IMR-90 (cell line): ENCODE data around the gene HNRNPA3. TPM values are rescaled to one million over a fixed set of nuclear protein-coding genes. Genes with fewer than 3 reads are reported as not detected.

Source experiments
- ATAC-seq: fragments of 200-7000 bp; cut with Tn5 transposase; 2 replicates; pipeline ENCODE4 v1.9.1; 2020; ENCODE audit warnings: low read depth, mild to moderate bottlenecking, moderate library complexity
- BruUV-seq: library from RNA; stranded (reverse); fragments of 400-500 nt; replicated peaks from 2 replicates; lab custom pipeline; 2021; lab: Mats Ljungman, UMichigan
- CTCF ChIA-PET: fragments of 300-600 bp; formaldehyde crosslinking; extraction: SDS; loops from one replicate; lab custom pipeline; 2021; ENCODE audit warnings: antibody characterized with exemption; lab: Yijun Ruan, JAX
- POLR2A ChIA-PET: fragments of 300-600 bp; sonication (Branson Sonifier 250); formaldehyde crosslinking; loops from one replicate; lab custom pipeline; 2022; ENCODE audit warnings: antibody characterized with exemption; ENCODE audit not compliant: unreplicated experiment; lab: Charles Lee
- DNase-seq: peaks from one replicate; pipeline ENCODE4 v3.0.0; 2013
- H2AFZ ChIP-seq: replicated peaks from 2 replicates; pipeline ENCODE3; 2013; ENCODE audit warnings: low read length, mild to moderate bottlenecking; ENCODE audit not compliant: poor library complexity
- H2AK5ac ChIP-seq: 2 replicates; pipeline ENCODE4 v1.6.1; 2013; ENCODE audit warnings: low read depth, low read length, inconsistent platforms
- H2AK9ac ChIP-seq: replicated peaks from 2 replicates; pipeline ENCODE3; 2013; ENCODE audit warnings: mild to moderate bottlenecking, low read depth, low read length, moderate library complexity; ENCODE audit not compliant: poor library complexity
- H2BK120ac ChIP-seq: 2 replicates; pipeline ENCODE4 v1.6.1; 2013; ENCODE audit warnings: low read depth, low read length, inconsistent platforms
- H2BK15ac ChIP-seq: 3 replicates; pipeline ENCODE4 v1.6.1; 2013; ENCODE audit warnings: low read depth, low read length, inconsistent platforms
- H2BK20ac ChIP-seq: 2 replicates; pipeline ENCODE4 v1.6.1; 2013; ENCODE audit warnings: low read depth, mild to moderate bottlenecking, inconsistent platforms, low read length, moderate library complexity
- H2BK5ac ChIP-seq: 2 replicates; pipeline ENCODE4 v1.6.1; 2013; ENCODE audit warnings: mild to moderate bottlenecking, low read depth, low read length, inconsistent platforms; ENCODE audit not compliant: poor library complexity, severe bottlenecking
- H3K14ac ChIP-seq: replicated peaks from 2 replicates; pipeline ENCODE4 v1.6.1; 2013; ENCODE audit warnings: low read depth, low read length, inconsistent platforms
- H3K18ac ChIP-seq: 2 replicates; pipeline ENCODE4 v1.6.1; 2013; ENCODE audit warnings: low read depth, low read length, control low read depth
- H3K23ac ChIP-seq: 2 replicates; pipeline ENCODE4 v1.6.1; 2013; ENCODE audit warnings: low read depth, low read length, inconsistent platforms
- H3K27ac ChIP-seq: 2 replicates; pipeline ENCODE4 v1.5.1; 2013; ENCODE audit warnings: mild to moderate bottlenecking, control low read depth, low read length; ENCODE audit not compliant: insufficient read depth
- H3K27me3 ChIP-seq: 2 replicates; pipeline ENCODE4 v1.6.1; 2013; ENCODE audit warnings: low read length; ENCODE audit not compliant: control insufficient read depth, insufficient read depth
- H3K36me3 ChIP-seq: 2 replicates; pipeline ENCODE4 v1.6.1; 2013; ENCODE audit warnings: low read length, mixed read lengths; ENCODE audit not compliant: control insufficient read depth, insufficient read depth
- H3K4ac ChIP-seq: 2 replicates; pipeline ENCODE4 v1.6.1; 2013; ENCODE audit warnings: low read depth, low read length, inconsistent platforms
- H3K4me1 ChIP-seq: 2 replicates; pipeline ENCODE4 v1.6.1; 2013; ENCODE audit warnings: low read length, mixed read lengths; ENCODE audit not compliant: control insufficient read depth, insufficient read depth
- H3K4me2 ChIP-seq: 2 replicates; pipeline ENCODE4 v1.6.1; 2013; ENCODE audit warnings: low read depth, mild to moderate bottlenecking, control low read depth, low read length, moderate library complexity
- H3K4me3 ChIP-seq: 2 replicates; pipeline ENCODE4 v1.5.1; 2013; ENCODE audit warnings: low read depth, mild to moderate bottlenecking, control low read depth, low read length, moderate library complexity; ENCODE audit not compliant: insufficient read depth
- H3K56ac ChIP-seq: 2 replicates; pipeline ENCODE4 v1.6.1; 2013; ENCODE audit warnings: low read length, inconsistent platforms; ENCODE audit not compliant: insufficient read depth; ENCODE audit errors: extremely low read depth
- H3K79me1 ChIP-seq, 2 experiments: 2 replicates each; pipeline ENCODE4 v1.6.1; 2013; ENCODE audit warnings: low read length in 2 of 2, inconsistent platforms in 1 of 2, low read depth in 1 of 2
- H3K9ac ChIP-seq: 2 replicates; pipeline ENCODE4 v1.6.1; 2013; ENCODE audit warnings: low read depth, low read length, control low read depth
- H3K9me1 ChIP-seq: 2 replicates; pipeline ENCODE4 v1.6.1; 2013; ENCODE audit warnings: low read length, inconsistent platforms; ENCODE audit not compliant: insufficient read depth
- H3K9me3 ChIP-seq: 2 replicates; pipeline ENCODE4 v1.6.1; 2013; ENCODE audit warnings: low read length; ENCODE audit not compliant: control insufficient read depth, insufficient read depth
- H4K20me1 ChIP-seq: 2 replicates; pipeline ENCODE4 v1.6.1; 2013; ENCODE audit warnings: low read length, inconsistent platforms; ENCODE audit not compliant: insufficient read depth
- H4K5ac ChIP-seq: 2 replicates; pipeline ENCODE4 v1.6.1; 2013; ENCODE audit warnings: mild to moderate bottlenecking, low read depth, low read length, control low read depth
- H4K8ac ChIP-seq, 2 experiments: 2 replicates each; pipeline ENCODE4 v1.6.1; 2013; ENCODE audit warnings: low read depth in 2 of 2, low read length in 2 of 2, control low read depth in 1 of 2, inconsistent platforms in 1 of 2
- H4K91ac ChIP-seq: 2 replicates; pipeline ENCODE4 v1.6.1; 2013; ENCODE audit warnings: low read depth, low read length, inconsistent platforms; ENCODE audit not compliant: insufficient read depth
- BHLHE40 ChIP-seq: fragments of 150-350 bp; IDR thresholded peaks from 2 replicates; pipeline ENCODE4 v1.6.1; 2016; ENCODE audit warnings: mild to moderate bottlenecking, low read depth, low read length
- CEBPB ChIP-seq: IDR thresholded peaks from 2 replicates; pipeline ENCODE4 v1.6.1; 2012; ENCODE audit warnings: low read depth, low read length, improper control_type of control experiment
- CHD1 ChIP-seq: IDR thresholded peaks from 2 replicates; pipeline ENCODE4 v1.6.1; 2012; ENCODE audit warnings: low read depth, low read length, improper control_type of control experiment
- CTCF ChIP-seq: conservative IDR thresholded peaks from 2 replicates; pipeline ENCODE4 v1.5.1; 2012; ENCODE audit warnings: mild to moderate bottlenecking, low read depth, low read length, improper control_type of control experiment
- ELK1 ChIP-seq: fragments of 150-350 bp; IDR thresholded peaks from 2 replicates; pipeline ENCODE4 v1.6.1; 2016; ENCODE audit warnings: low read depth, mild to moderate bottlenecking, low read length, moderate library complexity, borderline replicate concordance
- FOS ChIP-seq: fragments of 150-350 bp; IDR thresholded peaks from 2 replicates; pipeline ENCODE4 v1.6.1; 2016; ENCODE audit warnings: low read depth, low read length
- MAZ ChIP-seq: IDR thresholded peaks from 2 replicates; pipeline ENCODE4 v1.6.1; 2012; ENCODE audit warnings: low read depth, mild to moderate bottlenecking, low read length, improper control_type of control experiment, moderate library complexity, borderline replicate concordance
- MXI1 ChIP-seq: IDR thresholded peaks from 2 replicates; pipeline ENCODE4 v1.6.1; 2012; ENCODE audit warnings: low read depth, mild to moderate bottlenecking, low read length, moderate library complexity, borderline replicate concordance
- NFE2L2 ChIP-seq: fragments of 150-350 bp; IDR thresholded peaks from 2 replicates; pipeline ENCODE4 v1.6.1; 2016; ENCODE audit warnings: low read depth, mild to moderate bottlenecking, low read length
- RFX5 ChIP-seq: IDR thresholded peaks from 2 replicates; pipeline ENCODE4 v1.8.0; 2012; ENCODE audit warnings: low read depth, mild to moderate bottlenecking, low read length, moderate library complexity
- USF2 ChIP-seq: fragments of 150-350 bp; IDR thresholded peaks from 2 replicates; pipeline ENCODE4 v1.6.1; 2017; ENCODE audit warnings: mild to moderate bottlenecking, antibody characterized with exemption, low read length, low read depth
- WGBS, 2 experiments: methylation state at CpG; one replicate each; pipeline versions ENCODE4 v1.1.5 to v1.1.7; 2013; ENCODE audit warnings: missing lambda C conversion rate in 2 of 2; ENCODE audit not compliant: insufficient read length in 1 of 2; ENCODE audit errors: extremely low coverage in 2 of 2; 5-methylcytosine and 5-hydroxymethylcytosine counted together
- dilution Hi-C: fragments of 300-500 bp; cut with HindIII; formaldehyde crosslinking; loops from one replicate; pipeline ENCODE4 v1.14.3; 2018; ENCODE audit warnings: low sequenced_read_pairs; ENCODE audit not compliant: unreplicated experiment
- in situ Hi-C: fragments of 300-500 bp; cut with MboI; formaldehyde crosslinking; loops from 3 replicates; pipeline ENCODE4 v1.14.3; 2019; ENCODE audit warnings: low sequenced_read_pairs, inconsistent platforms, mixed read lengths
- intact Hi-C: fragments of 100-400 bp; cut with micrococcal nuclease; formaldehyde crosslinking; loops from 2 replicates; pipeline ENCODE4 v1.10.0; 2022
- polyA plus RNA-seq, 3 experiments: library from polyadenylated mRNA; depleted of rRNA; stranded (reverse); fragments of >200 nt; gene quantifications; 2 replicates each; pipeline ENCODE4 v1.2.3, GENCODE V29; 2012; ENCODE audit warnings: low replicate concordance in 1 of 3
- total RNA-seq: library from RNA; depleted of rRNA; stranded (reverse); fragments of >200 nt; gene quantifications from 2 replicates; pipeline ENCODE4 v1.2.3, GENCODE V29; 2012

HNRNPA3 gene
- total and polyA plus RNA-seq, 2 of the 4 experiments (the other 2 are of a cell fraction): 18.6 to 111 TPM

GRCh38 chr2:177165721-177166711 is 46.6 kb upstream of the HNRNPA3 start:
- Histone ChIP-seq H2AFZ (no peak overlapping the region), H3K14ac (peak overlapping the region; percentile 38), H3K4me3 (no peak overlapping the region), H3K4me1 (peaks cover 16% of the 10 kb centered on the region), H3K36me3 (no peaks in the 10 kb centered on the region), H3K9me1 (peaks cover 11% of the 10 kb centered on the region; the same call in 1 of the 2 replicates), H3K4ac (peak overlapping the region; percentile 79), H2AK9ac (no peak overlapping the region), H3K18ac (peak overlapping the region; percentile 68), H2BK5ac (peak overlapping the region; percentile 97), H2BK15ac (peak overlapping the region; percentile 46; the same call in 2 of the 3 replicates), H4K91ac (peak overlapping the region; percentile 55), H4K20me1 (no peaks in the 10 kb centered on the region), H3K9me3 (no peaks in the 10 kb centered on the region), H3K23ac (peak overlapping the region; percentile 55), H3K27me3 (no peaks in the 10 kb centered on the region), H4K5ac (peak overlapping the region; percentile 76), H4K8ac (peak overlapping the region; percentile 62 to 71; a peak in 3 of 4 replicates), H3K4me2 (peak overlapping the region; percentile 60), H2BK120ac (peak overlapping the region; percentile 82), H3K27ac (peak overlapping the region; percentile 74; the same call in 1 of the 2 replicates), H2AK5ac (peak overlapping the region; percentile 0; the same call in 1 of the 2 replicates), H3K79me1 (peaks cover 3 to 11% of the 10 kb centered on the region in 2 experiments; a peak in 3 of 4 replicates), H3K56ac (peak overlapping the region; percentile 36; the same call in 1 of the 2 replicates), H2BK20ac (peak overlapping the region; percentile 71), H3K9ac (peak overlapping the region; percentile 50)
- BruUV-seq: no TSS peak
- POLR2A ChIA-PET: interaction anchor here (0.7 to 0.9 kb wide), 2 partner anchors 97 to 167 kb away, joined by 3 read pairs; no protein-coding TSS in a partner anchor
- 76% methylated on average over 2 of the region's 8 CpGs; no CpG with 5 or more reads in 1 of the 2 experiments for WGBS, 2 experiments
- CTCF ChIA-PET: interaction anchor here (0.6 to 2.6 kb wide), 10 partner anchors 20 to 593 kb away, joined by 3 to 29 read pairs (median 6); partner anchors contain the start of gene NFE2L2
- ATAC-seq (peak; percentile 28; the same call in 1 of the 2 replicates), DNase-seq (peak; percentile 40)
- dilution Hi-C loops: no loop called here
- intact Hi-C loops: loop anchor here (1.0 to 2.0 kb wide), 2 partner anchors 47 to 593 kb away; no protein-coding TSS in a partner anchor
- in situ Hi-C loops: loop anchor here (5.0 to 10.0 kb wide), 4 partner anchors 161 to 589 kb away; no protein-coding TSS in a partner anchor
- TF ChIP-seq MXI1 (no peak), ELK1 (no peak), MAZ (no peak), CEBPB (no peak), USF2 (no peak), CTCF (no peak), FOS (no peak), RFX5 (no peak), NFE2L2 (no peak), CHD1 (no peak), BHLHE40 (no peak)
